HS-27A (cell line): ENCODE results near the gene DYRK1B.
"Not testable (repeated sequence)": the region's sequence is repeated elsewhere in the genome, so short reads cannot be mapped to it uniquely, and the experiment has no call there.

Source experiments
- DNase-seq: peaks from one replicate; pipeline ENCODE4 v3.0.0-alpha.2; 2012; ENCODE audit warnings: low read depth, missing footprints

DYRK1B gene

DNA sequence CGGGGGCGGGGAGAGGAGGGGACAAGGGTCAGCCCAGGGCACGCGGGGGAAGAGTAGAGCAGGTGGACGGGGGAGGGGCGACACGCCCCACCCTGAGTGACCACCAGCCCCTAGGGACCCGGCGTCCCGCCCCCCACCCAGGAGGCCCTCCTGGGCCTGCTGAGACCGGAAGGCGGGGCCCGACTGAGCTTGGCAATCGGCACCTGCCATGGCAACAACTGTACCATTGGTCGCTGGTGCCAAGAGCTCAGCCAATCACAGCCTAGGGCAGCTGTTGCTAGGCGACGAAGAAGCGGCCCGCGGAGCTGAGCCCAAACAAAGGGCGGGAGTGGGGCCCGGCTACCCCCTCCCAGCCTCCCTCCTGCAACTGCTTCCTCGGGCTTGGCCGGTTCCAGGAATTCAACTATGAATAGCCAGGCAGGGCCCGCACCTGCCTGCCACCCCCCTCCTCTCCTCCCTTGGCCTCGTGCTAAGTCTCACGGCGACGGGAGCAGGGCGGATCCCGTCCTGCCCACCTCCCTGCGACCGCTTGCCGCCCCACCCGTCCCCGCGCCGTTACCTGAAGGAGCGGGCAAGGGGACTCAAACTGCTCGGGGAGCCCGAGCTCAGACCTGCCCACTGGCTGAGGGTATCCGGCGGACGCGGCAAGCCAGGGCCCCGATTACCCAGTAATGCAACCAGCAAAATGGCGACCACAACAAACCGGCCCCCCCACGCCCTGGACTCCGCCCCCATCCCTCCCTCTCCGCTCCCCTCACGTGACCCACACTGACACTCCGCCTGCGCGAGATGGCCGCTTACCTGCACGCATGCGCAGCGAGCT, at the start of gene DYRK1B:
Gene DYRK1B (minus strand): TSS at position 699 of the 823 bp plus-strand sequence. CDS start 2,295 bp downstream, outside the sequence.
- DNase-seq = no peak

GRCh38 chr19:39882645-39883044, 48.7 kb upstream of the DYRK1B start:
- not testable (repeated sequence) for DNase-seq

DNA sequence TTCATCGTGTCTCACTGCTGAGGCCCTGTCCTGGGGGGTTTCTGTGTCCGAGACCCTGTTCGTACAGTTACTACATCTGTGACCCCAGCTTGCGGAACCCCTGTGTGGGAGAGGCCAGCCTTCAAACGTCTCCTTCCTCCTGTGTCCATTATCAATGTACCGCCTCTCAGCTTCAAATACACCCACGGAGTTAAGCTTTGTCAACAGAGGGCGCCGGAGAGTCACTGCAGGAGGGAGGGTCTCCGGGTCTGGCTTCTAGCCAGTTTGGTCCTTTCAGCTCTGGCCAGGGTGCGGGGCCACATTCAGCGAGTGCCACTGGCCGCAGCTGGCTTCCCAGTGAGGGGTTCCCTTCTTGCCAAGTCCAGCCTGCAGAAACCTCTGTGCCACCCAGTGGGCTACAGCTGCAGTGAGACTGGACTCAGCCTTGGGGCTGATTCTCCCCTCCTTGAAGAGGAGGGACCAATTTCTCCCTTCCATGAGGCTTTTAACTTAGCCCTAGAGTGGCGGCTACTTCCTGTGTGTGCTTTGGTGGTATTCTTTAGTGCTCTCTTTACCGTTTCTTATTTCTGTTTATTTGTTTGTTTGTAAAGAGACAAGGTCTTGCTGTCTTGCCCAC, 47.6 kb upstream of the DYRK1B start:
- DNase-seq = not testable (repeated sequence)

GRCh38 chr19:39880241-39880640, 46.3 kb upstream of the DYRK1B start:
- not testable (repeated sequence) for DNase-seq

DNA sequence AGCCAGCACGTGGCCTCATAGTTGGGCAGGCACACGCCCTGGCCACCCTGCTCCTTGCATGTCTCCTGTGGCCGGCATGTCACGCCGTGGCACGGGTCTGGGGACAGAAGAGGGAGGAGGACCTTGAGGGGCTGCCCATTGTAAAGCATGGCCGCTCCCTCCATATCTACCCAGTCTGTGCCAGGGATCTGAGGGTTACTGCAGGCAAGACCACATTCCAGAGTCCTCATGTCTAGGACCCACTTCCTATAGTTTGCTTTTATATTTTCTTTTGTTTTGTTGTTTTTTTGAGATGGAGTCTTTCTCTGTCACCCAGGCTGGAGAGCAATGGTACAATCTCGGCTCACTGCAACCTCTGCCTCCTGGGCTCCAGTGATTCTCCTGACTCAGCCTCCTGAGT, 45.8 kb upstream of the DYRK1B start:
- not testable (repeated sequence) for DNase-seq

GRCh38 chr19:39878866-39879265, 44.9 kb upstream of the DYRK1B start:
- not testable (repeated sequence) for DNase-seq

DNA sequence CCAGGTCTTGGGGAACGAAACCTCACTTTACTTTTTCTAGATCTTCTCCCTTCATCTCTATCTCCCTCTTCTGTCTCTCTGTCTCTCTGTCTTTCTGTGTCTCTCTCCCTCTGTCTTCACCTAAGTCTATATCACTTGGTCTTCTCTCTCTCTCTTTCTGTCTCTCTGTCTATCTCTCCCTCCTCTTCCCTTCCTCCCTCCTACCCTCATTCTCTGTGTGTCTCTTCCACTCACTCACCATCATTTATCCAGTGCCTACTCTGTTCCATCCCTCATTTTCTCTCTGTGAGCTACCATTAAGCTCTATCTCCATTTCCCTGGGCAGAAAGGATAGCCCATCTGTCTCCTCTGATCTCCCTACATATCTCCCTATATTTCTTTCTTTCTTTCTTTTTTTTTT, 44.4 kb upstream of the DYRK1B start:
- no peak for DNase-seq

- not testable (repeated sequence) for DNase-seq
These were observed 44.0 kb upstream of the DYRK1B start for GRCh38 chr19:39877982-39878381.

DNA sequence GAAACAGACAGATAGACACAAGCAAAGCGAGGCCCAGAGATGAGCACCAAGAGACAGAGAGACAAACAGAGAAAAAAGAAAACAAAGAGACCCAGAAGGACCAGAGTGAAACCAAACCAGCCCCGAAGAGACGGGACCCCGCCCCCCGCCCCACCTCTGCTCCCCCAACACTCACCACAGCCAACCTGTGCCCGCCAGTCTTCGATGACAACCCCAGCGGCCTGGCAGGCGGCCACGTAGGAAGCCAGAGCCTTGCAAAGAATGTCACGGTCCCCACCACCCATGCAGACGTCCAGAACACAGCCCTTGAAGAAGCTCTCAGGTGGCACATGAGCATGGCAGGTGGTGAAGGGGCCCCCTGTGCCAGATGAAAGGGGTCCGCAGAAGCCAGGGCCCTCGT, 43.5 kb upstream of the DYRK1B start:
- DNase-seq = not testable (repeated sequence)

GRCh38 chr19:39876486-39876885, 42.5 kb upstream of the DYRK1B start:
- not testable (repeated sequence) for DNase-seq

- not testable (repeated sequence) for DNase-seq
These were observed 41.5 kb upstream of the DYRK1B start for GRCh38 chr19:39875401-39875864.

- DNase-seq = no peak
These were observed 40.4 kb upstream of the DYRK1B start for GRCh38 chr19:39874404-39874803.

- no peak for DNase-seq
These were observed 39.4 kb upstream of the DYRK1B start for GRCh38 chr19:39873385-39873784.

GRCh38 chr19:39871886-39872866, 38.2 kb upstream of the DYRK1B start:
- no peak for DNase-seq

- DNase-seq = no peak
These were observed 37.4 kb upstream of the DYRK1B start for GRCh38 chr19:39871362-39871761.

DNA sequence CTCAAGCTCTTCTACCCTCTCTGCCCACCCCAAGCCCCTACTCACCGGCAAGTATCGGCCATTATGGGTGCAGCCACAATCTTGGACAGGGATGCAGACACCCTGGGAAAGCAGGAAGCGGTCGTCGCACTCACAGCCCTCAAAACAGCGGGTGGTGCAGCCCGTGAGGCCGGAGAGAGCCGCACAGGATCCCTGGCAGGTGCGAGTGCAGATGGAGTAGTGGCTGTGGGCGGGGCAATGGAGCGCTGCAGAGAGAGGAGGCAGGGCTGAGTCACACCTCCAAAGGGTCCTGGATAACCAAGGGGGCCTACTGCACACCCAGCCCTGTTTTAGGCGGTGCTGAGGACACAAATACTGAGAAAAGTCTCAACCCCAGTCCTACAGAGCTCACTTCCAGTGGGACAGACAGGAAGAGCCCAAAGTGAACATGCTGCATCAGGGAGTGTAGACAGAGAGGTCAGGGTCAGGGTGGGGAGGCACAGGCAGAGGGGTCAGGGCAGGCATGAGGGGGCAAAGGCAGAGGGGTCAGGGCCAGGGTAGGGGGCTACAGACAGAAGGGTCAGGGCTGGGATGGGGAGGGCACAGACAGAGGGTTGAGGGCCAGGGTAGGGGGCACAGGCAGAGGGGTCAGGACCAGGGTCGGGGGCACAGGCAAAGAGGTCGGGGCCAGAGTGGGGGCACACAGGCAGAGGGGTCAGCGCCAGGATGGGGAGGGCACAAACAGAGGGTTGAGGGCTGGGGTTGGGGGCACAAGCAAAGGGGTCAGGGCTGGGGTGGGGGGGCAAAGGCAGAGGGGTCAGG, 36.4 kb upstream of the DYRK1B start:
- no peak for DNase-seq

DNA sequence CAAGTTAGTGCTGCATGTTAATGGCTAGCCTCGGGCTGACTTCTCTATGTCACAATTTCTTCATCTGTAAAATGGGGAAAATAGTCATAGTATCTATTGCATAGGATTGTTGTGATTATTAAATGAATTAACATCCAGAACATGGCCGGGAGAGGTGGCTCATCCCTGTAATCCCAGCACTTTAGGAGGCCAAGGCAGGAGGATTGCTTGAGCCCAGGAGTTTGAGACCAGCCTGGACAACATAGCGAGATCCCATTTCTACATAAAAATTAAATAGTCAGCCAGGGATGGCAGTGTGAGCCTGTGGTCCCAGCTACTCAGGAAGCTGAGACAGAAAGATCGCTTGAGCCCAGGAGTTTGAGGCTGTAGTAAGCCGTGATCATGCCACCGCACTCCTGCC, 34.0 kb upstream of the DYRK1B start:
- no peak for DNase-seq

DNA sequence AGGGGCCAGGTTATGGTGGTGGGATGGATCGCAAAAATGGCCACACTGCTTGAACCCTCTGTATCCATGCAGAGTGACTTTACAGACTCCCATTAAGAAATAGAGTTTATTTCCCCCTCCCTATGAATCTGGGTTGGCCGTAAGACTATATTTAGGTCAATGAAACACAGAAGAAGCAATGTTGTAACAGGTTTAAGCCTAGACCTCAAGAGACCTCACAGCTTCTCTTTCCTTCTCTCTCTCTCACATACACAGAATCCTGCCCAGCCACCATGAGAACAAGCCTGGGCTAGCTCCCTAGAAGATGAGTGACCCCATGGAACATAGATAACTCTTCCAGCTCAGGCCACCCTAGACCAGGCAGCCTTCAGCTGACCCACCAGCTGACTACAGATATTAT, 33.2 kb upstream of the DYRK1B start:
- DNase-seq = no peak

- DNase-seq = no peak
These were observed 32.0 kb upstream of the DYRK1B start for GRCh38 chr19:39865953-39866352.

DNA sequence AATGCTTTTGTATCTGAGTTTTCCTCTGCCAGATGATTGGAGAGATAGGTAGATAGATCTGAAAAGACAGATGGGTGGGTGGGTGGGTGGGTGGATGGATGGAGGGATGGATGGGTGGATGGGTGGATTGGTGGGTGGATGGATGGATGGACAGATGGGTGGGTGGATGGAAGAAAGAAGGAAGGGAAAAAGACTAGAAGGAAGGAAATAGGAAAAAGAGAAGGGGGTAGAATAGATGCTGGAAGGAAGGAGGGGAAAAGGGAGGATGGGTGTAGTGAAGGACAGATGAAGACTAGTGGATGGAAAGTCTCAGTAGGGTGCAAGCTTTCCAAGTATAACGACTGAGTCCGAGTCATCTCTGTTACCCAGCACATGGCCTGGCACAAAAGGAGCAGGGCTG, 31.2 kb upstream of the DYRK1B start:
- no peak for DNase-seq

- no peak for DNase-seq
These were observed 30.2 kb upstream of the DYRK1B start for GRCh38 chr19:39864118-39864517.
